Activated naive CD4-positive, alpha-beta T cell (primary cell): ENCODE measurements around the gene PNMA3.
"Not testable (repeated sequence)": the region's sequence is repeated elsewhere in the genome, so short reads cannot be mapped to it uniquely, and the experiment has no call there.

Source experiments
- DNase-seq, 4 experiments: peaks; one replicate each; lab custom pipeline; 2025; lab: John Stamatoyannopoulos, UW

PNMA3 gene

GRCh38 chrX:153074262-153074899 lies 18.1 kb downstream of the PNMA3 start:
- no peak for DNase-seq

- no peak for DNase-seq
Measured at GRCh38 chrX:153074935-153075334, 18.7 kb downstream of the PNMA3 start.

- DNase-seq: no peak
Measured at GRCh38 chrX:153075366-153075765, 19.1 kb downstream of the PNMA3 start.

GRCh38 chrX:153077437-153078135 lies 21.3 kb downstream of the PNMA3 start:
- not testable (repeated sequence) for DNase-seq

- not testable (repeated sequence) for DNase-seq
Measured at GRCh38 chrX:153083238-153083923, 27.1 kb downstream of the PNMA3 start.

GRCh38 chrX:153102418-153102817 lies 46.1 kb downstream of the PNMA3 start:
- DNase-seq: no peak

GRCh38 chrX:153104959-153105358 lies 48.7 kb downstream of the PNMA3 start:
- DNase-seq: not testable (repeated sequence)

GRCh38 chrX:153106092-153106801 lies 50.0 kb downstream of the PNMA3 start:
- DNase-seq: not testable (repeated sequence)
